Measurements from ENCODE around the gene INPP4A. TPM values are rescaled to one million over a fixed set of nuclear protein-coding genes. Genes with fewer than 3 reads are reported as not detected.
A peak's percentile ranks its signal among the peaks of the same experiment; 100 is the strongest.

Gene INPP4A
- polyA plus RNA-seq, 1 of the 3 experiments (the other 2 are of a cell fraction): 15.0 TPM

DNA sequence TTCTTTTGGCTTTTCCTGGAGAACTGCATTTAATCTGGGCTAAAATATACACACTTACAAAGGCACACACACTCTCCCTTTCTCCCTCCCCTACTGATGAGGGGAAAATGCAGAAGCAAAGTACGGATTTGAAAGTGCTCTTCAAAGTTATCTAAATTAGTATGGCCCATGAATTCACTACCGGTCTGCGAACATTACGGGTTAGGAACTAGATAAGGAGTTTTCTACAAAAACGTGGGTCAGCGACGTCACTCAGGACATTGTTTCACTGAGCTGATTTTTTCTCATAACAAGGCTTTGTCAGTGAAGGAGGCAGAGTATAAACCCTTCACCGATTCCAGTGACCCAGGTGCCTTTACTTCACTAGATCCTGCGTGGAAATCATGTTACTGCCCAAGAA lies 116.4 kb downstream of the INPP4A start:
- Histone ChIP-seq H4K20me1 (ENCODE audit: insufficient read depth) (no peaks in the 10 kb centered on the region), H3K4me2 (no peak overlapping the region), H3F3A (replicated peaks; ENCODE audit: insufficient read depth) (peaks cover 8% of the 10 kb centered on the region), H3K36me3 (replicated peaks in 1 of 2; ENCODE audit: control insufficient read depth in 1 of 2, insufficient read depth in 2 of 2, low read length in 1 of 2) (peaks cover 8 to 49% of the 10 kb centered on the region in 2 experiments), H3K4me3 (ENCODE audit: low read depth in 2 of 2, low read length in 1 of 2) (no peak overlapping the region), H3K9me3 (no peaks in the 10 kb centered on the region), H3K27ac (ENCODE audit: low read depth in 2 of 2, low read length in 1 of 2) (peak overlapping the region in 1 of 2 experiments; percentile 51; a peak in 1 of 4 replicates), H2AFZ (ENCODE audit: low read depth) (no peak overlapping the region), H3K9ac (no peak overlapping the region), H3K79me2 (ENCODE audit: insufficient read depth) (no peaks in the 10 kb centered on the region), H3K27me3 (ENCODE audit: insufficient read depth) (no peaks in the 10 kb centered on the region), H3K9me2 (no peaks in the 10 kb centered on the region), H3K4me1 (ENCODE audit: control insufficient read depth in 1 of 2, insufficient read depth in 2 of 2, low read depth in 1 of 2, low read length in 1 of 2) (peaks cover 7 to 9% of the 10 kb centered on the region in 2 experiments; a peak in 2 of 4 replicates)
- POLR2A ChIA-PET: no interaction called here
- no peak for DNase-seq
- TF ChIP-seq YY1 (IDR thresholded peaks at IDR 0.05; ENCODE audit: low read depth) (no peak), FOXJ3 (CRISPR knock-in tag; IDR thresholded peaks at IDR 0.05) (no peak), EP300 (IDR thresholded peaks at IDR 0.05; ENCODE audit: borderline replicate concordance in 1 of 2, low read depth in 1 of 2, low read length in 1 of 2) (no peak)
- TF ChIP-seq, protein P1, sequence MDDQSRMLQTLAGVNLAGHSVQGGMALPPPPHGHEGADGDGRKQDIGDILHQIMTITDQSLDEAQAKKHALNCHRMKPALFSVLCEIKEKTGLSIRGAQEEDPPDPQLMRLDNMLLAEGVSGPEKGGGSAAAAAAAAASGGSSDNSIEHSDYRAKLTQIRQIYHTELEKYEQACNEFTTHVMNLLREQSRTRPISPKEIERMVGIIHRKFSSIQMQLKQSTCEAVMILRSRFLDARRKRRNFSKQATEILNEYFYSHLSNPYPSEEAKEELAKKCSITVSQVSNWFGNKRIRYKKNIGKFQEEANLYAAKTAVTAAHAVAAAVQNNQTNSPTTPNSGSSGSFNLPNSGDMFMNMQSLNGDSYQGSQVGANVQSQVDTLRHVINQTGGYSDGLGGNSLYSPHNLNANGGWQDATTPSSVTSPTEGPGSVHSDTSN (IDR thresholded peaks at IDR 0.05): no peak
- WGBS (ENCODE audit: low lambda C conversion rate): 96% methylated on average over 9 of the region's 9 CpGs
- CTCF ChIA-PET: interaction anchor here (1.1 to 2.7 kb wide), 4 partner anchors 8 to 73 kb away, joined by 3 to 14 read pairs (median 4); no protein-coding TSS in a partner anchor

DNA sequence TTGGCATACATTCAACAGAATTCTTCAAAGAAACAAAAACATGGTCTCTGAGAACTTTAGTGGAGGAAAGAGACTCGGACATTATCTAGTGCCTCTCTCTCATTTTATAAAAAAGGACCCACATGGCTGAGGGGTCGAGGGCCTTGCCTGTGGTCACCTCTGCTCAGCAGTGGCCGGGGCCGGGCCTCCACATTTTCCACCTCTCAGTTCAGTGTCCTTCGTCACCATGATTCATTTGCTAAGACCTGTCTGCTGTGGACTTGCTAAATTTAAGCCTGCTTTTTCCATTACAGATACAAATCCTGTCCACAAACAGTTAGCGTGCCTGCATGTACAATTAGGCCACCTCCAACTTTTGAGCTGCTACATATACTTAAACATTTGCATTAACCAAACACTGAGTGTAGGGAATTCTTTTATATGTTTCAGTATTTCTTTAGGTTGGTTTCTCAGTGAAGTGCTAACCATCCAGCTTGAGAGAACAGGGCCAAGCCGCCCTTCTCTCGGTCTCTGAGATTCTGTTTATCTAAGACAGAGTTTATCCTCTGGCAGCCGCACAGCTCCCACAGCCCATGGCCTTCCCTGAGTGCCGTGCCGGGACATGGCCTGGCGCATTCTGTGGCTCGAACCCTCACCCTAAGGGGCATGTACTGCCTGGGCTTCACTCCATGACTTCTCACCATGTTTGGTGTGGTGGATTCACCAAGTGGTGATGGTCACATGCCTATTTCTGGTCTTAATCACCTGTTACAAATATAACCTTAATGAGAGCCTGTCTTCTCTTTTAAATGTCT lies 117.4 kb downstream of the INPP4A start:
- no peak for DNase-seq
- no peak overlapping the region for H2AFZ ChIP-seq (ENCODE audit: low read depth)
- no peak overlapping the region; a peak in 1 of 4 replicates for H3K27ac ChIP-seq (ENCODE audit: low read depth in 2 of 2, low read length in 1 of 2)
- no peaks in the 10 kb centered on the region for H3K27me3 ChIP-seq (ENCODE audit: insufficient read depth)
- H4K20me1 ChIP-seq (ENCODE audit: insufficient read depth): no peaks in the 10 kb centered on the region
- peaks cover 8 to 44% of the 10 kb centered on the region in 2 experiments for H3K36me3 ChIP-seq (replicated peaks in 1 of 2; ENCODE audit: control insufficient read depth in 1 of 2, insufficient read depth in 2 of 2, low read length in 1 of 2)
- H3K9ac ChIP-seq: no peak overlapping the region
- no peak overlapping the region for H3K4me2 ChIP-seq
- H3F3A ChIP-seq (replicated peaks; ENCODE audit: insufficient read depth): peaks cover 8% of the 10 kb centered on the region
- 92% methylated on average over 13 of the region's 13 CpGs for WGBS (ENCODE audit: low lambda C conversion rate)
- peaks cover 0 to 9% of the 10 kb centered on the region in 2 experiments; a peak in 1 of 4 replicates for H3K4me1 ChIP-seq (ENCODE audit: control insufficient read depth in 1 of 2, insufficient read depth in 2 of 2, low read depth in 1 of 2, low read length in 1 of 2)
- CTCF ChIA-PET: no interaction called here
- H3K79me2 ChIP-seq (ENCODE audit: insufficient read depth): no peaks in the 10 kb centered on the region
- H3K4me3 ChIP-seq (ENCODE audit: low read depth in 2 of 2, low read length in 1 of 2): no peak overlapping the region
- no peaks in the 10 kb centered on the region for H3K9me3 ChIP-seq
- H3K9me2 ChIP-seq: no peaks in the 10 kb centered on the region
- POLR2A ChIA-PET: no interaction called here
- TF ChIP-seq RCOR1 (IDR thresholded peaks at IDR 0.05; ENCODE audit: low read length): no peak
- no peak for TF ChIP-seq NFIC (IDR thresholded peaks at IDR 0.05; ENCODE audit: borderline replicate concordance)
- no peak for TF ChIP-seq FOSL2 (IDR thresholded peaks at IDR 0.05; ENCODE audit: borderline replicate concordance, low read depth)
- TF ChIP-seq, protein P2, sequence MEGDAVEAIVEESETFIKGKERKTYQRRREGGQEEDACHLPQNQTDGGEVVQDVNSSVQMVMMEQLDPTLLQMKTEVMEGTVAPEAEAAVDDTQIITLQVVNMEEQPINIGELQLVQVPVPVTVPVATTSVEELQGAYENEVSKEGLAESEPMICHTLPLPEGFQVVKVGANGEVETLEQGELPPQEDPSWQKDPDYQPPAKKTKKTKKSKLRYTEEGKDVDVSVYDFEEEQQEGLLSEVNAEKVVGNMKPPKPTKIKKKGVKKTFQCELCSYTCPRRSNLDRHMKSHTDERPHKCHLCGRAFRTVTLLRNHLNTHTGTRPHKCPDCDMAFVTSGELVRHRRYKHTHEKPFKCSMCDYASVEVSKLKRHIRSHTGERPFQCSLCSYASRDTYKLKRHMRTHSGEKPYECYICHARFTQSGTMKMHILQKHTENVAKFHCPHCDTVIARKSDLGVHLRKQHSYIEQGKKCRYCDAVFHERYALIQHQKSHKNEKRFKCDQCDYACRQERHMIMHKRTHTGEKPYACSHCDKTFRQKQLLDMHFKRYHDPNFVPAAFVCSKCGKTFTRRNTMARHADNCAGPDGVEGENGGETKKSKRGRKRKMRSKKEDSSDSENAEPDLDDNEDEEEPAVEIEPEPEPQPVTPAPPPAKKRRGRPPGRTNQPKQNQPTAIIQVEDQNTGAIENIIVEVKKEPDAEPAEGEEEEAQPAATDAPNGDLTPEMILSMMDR (IDR thresholded peaks at IDR 0.05): no peak
- TF ChIP-seq, protein P3, sequence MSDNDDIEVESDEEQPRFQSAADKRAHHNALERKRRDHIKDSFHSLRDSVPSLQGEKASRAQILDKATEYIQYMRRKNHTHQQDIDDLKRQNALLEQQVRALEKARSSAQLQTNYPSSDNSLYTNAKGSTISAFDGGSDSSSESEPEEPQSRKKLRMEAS (IDR thresholded peaks at IDR 0.05; ENCODE audit: low read depth): no peak
- TF ChIP-seq GABPA (IDR thresholded peaks at IDR 0.05; ENCODE audit: low read depth): no peak
- TF ChIP-seq TEAD4 (IDR thresholded peaks at IDR 0.05; ENCODE audit: borderline replicate concordance, insufficient read depth): no peak
- TF ChIP-seq, protein P4, sequence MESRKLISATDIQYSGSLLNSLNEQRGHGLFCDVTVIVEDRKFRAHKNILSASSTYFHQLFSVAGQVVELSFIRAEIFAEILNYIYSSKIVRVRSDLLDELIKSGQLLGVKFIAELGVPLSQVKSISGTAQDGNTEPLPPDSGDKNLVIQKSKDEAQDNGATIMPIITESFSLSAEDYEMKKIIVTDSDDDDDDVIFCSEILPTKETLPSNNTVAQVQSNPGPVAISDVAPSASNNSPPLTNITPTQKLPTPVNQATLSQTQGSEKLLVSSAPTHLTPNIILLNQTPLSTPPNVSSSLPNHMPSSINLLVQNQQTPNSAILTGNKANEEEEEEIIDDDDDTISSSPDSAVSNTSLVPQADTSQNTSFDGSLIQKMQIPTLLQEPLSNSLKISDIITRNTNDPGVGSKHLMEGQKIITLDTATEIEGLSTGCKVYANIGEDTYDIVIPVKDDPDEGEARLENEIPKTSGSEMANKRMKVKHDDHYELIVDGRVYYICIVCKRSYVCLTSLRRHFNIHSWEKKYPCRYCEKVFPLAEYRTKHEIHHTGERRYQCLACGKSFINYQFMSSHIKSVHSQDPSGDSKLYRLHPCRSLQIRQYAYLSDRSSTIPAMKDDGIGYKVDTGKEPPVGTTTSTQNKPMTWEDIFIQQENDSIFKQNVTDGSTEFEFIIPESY (IDR thresholded peaks at IDR 0.05; ENCODE audit: borderline replicate concordance, low read depth): no peak
- TF ChIP-seq RXRA (IDR thresholded peaks at IDR 0.05; ENCODE audit: borderline replicate concordance, low read depth): no peak
- no peak for TF ChIP-seq RFX5 (IDR thresholded peaks at IDR 0.05; ENCODE audit: low read length)
- no peak for TF ChIP-seq EZH2phosphoT487 (IDR thresholded peaks at IDR 0.05; ENCODE audit: borderline replicate concordance, low read depth)
- TF ChIP-seq, protein P5, sequence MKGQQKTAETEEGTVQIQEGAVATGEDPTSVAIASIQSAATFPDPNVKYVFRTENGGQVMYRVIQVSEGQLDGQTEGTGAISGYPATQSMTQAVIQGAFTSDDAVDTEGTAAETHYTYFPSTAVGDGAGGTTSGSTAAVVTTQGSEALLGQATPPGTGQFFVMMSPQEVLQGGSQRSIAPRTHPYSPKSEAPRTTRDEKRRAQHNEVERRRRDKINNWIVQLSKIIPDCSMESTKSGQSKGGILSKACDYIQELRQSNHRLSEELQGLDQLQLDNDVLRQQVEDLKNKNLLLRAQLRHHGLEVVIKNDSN (IDR thresholded peaks at IDR 0.05; ENCODE audit: borderline replicate concordance, low read depth): no peak
- TF ChIP-seq, protein P1 (IDR thresholded peaks at IDR 0.05): no peak

Measured in SK-N-SH (cell line).